ENCODE data around the gene PPP1R2. TPM values are rescaled to one million over a fixed set of nuclear protein-coding genes. Genes with fewer than 3 reads are reported as not detected.
A peak's percentile ranks its signal among the peaks of the same experiment; 100 is the strongest.
"Not testable (repeated sequence)": the region's sequence is repeated elsewhere in the genome, so short reads cannot be mapped to it uniquely, and the experiment has no call there.

The PPP1R2 gene
- 181 TPM for total RNA-seq

- peak; percentile 92 to 97 for DNase-seq (ENCODE audit: low spot score in 2 of 2)
- FAIRE-seq = no peak
These were observed at the start of gene PPP1R2 for GRCh38 chr3:195542698-195543499. Gene PPP1R2 (minus strand): TSS chr3:195543325. CDS start chr3:195543025, 300 bp downstream.

GRCh38 chr3:195591852-195592251 is 48.7 kb upstream of the PPP1R2 start:
- DNase-seq (ENCODE audit: low spot score in 2 of 2) (no peak), FAIRE-seq (no peak)

- DNase-seq (ENCODE audit: low spot score in 2 of 2) (no peak), FAIRE-seq (no peak)
These were observed 48.1 kb upstream of the PPP1R2 start for GRCh38 chr3:195591220-195591619.

- not testable (repeated sequence) for DNase-seq (ENCODE audit: low spot score in 2 of 2); FAIRE-seq
These were observed 47.3 kb upstream of the PPP1R2 start for GRCh38 chr3:195590381-195590780.

GRCh38 chr3:195589796-195590195 is 46.7 kb upstream of the PPP1R2 start:
- not testable (repeated sequence) for FAIRE-seq

GRCh38 chr3:195587824-195588223 is 44.7 kb upstream of the PPP1R2 start:
- DNase-seq (ENCODE audit: low spot score in 2 of 2) (no peak), FAIRE-seq (no peak)

More at GRCh38 chr3:195589796-195590195, 46.7 kb upstream of the PPP1R2 start:
- not testable (repeated sequence) for DNase-seq (ENCODE audit: low spot score in 2 of 2)

- FAIRE-seq = no peak
- DNase-seq (ENCODE audit: low spot score in 2 of 2) = no peak
These were observed 44.3 kb upstream of the PPP1R2 start for GRCh38 chr3:195587406-195587805.

GRCh38 chr3:195584543-195584870 is 41.4 kb upstream of the PPP1R2 start:
- DNase-seq (ENCODE audit: low spot score in 2 of 2) (no peak), FAIRE-seq (no peak)

- FAIRE-seq (no peak), DNase-seq (ENCODE audit: low spot score in 2 of 2) (peak; percentile 40 to 47)
These were observed 40.9 kb upstream of the PPP1R2 start, which contains the start of gene APOD for GRCh38 chr3:195583831-195584542. Gene APOD (minus strand): TSS chr3:195583940. CDS start chr3:195579461, 4,479 bp downstream.

- no peak for FAIRE-seq
These were observed 39.8 kb upstream of the PPP1R2 start for GRCh38 chr3:195582947-195583346.

GRCh38 chr3:195580744-195581443 is 37.8 kb upstream of the PPP1R2 start:
- DNase-seq (ENCODE audit: low spot score in 2 of 2) = peak in 1 of 2 donors; percentile 45
- FAIRE-seq = no peak

More at GRCh38 chr3:195582947-195583346, 39.8 kb upstream of the PPP1R2 start:
- no peak for DNase-seq (ENCODE audit: low spot score in 2 of 2)

GRCh38 chr3:195579281-195579680 is 36.2 kb upstream of the PPP1R2 start:
- FAIRE-seq = no peak

GRCh38 chr3:195578565-195578964 is 35.4 kb upstream of the PPP1R2 start:
- no peak for DNase-seq (ENCODE audit: low spot score in 2 of 2)

More at GRCh38 chr3:195579281-195579680, 36.2 kb upstream of the PPP1R2 start:
- no peak for DNase-seq (ENCODE audit: low spot score in 2 of 2)

GRCh38 chr3:195577645-195578177 is 34.6 kb upstream of the PPP1R2 start:
- no peak for DNase-seq (ENCODE audit: low spot score in 2 of 2)
- no peak for FAIRE-seq

More at GRCh38 chr3:195578565-195578964, 35.4 kb upstream of the PPP1R2 start:
- no peak for FAIRE-seq

GRCh38 chr3:195574497-195575304 is 31.6 kb upstream of the PPP1R2 start:
- no peak for FAIRE-seq
- DNase-seq (ENCODE audit: low spot score in 2 of 2) = no peak

- no peak for DNase-seq (ENCODE audit: low spot score in 2 of 2)
- no peak for FAIRE-seq
These were observed 30.7 kb upstream of the PPP1R2 start for GRCh38 chr3:195573611-195574496.

GRCh38 chr3:195571361-195571760 is 28.2 kb upstream of the PPP1R2 start:
- DNase-seq (ENCODE audit: low spot score in 2 of 2) = no peak
- no peak for FAIRE-seq

GRCh38 chr3:195570912-195571311 is 27.8 kb upstream of the PPP1R2 start:
- FAIRE-seq (no peak), DNase-seq (ENCODE audit: low spot score in 2 of 2) (no peak)

- no peak for DNase-seq (ENCODE audit: low spot score in 2 of 2)
- no peak for FAIRE-seq
These were observed 27.2 kb upstream of the PPP1R2 start for GRCh38 chr3:195570344-195570743.
